HCT116 (cell line): ENCODE results near the gene HYKK. TPM values are rescaled to one million over a fixed set of nuclear protein-coding genes. Genes with fewer than 3 reads are reported as not detected.

Experiments
- ATAC-seq: fragments of 200-7000 bp; cut with Tn5 transposase; 2 replicates; pipeline ENCODE4 v1.9.1; 2020; ENCODE audit warnings: mild to moderate bottlenecking, moderate library complexity
- BruUV-seq: library from RNA; stranded (reverse); fragments of 400-500 nt; replicated peaks from 2 replicates; lab custom pipeline; 2021; lab: Mats Ljungman, UMichigan
- CTCF ChIA-PET: fragments of 300-600 bp; sonication (Branson Sonifier 250); formaldehyde crosslinking; loops from one replicate; lab custom pipeline; 2021; ENCODE audit warnings: antibody characterized with exemption; lab: Charles Lee
- POLR2A ChIA-PET: fragments of 300-600, 350-600 bp; sonication (Branson Sonifier 250); formaldehyde crosslinking; loops from one replicate; lab custom pipeline; 2021; ENCODE audit warnings: antibody characterized with exemption; lab: Charles Lee
- RAD21 ChIA-PET, 2 experiments: fragments of 300-600 bp; sonication (Branson Sonifier 250); formaldehyde crosslinking; loops; one replicate each; lab custom pipeline; 2023; ENCODE audit warnings: low total read pairs in 2 of 2; ENCODE audit not compliant: uncharacterized antibody in 2 of 2, unreplicated experiment in 2 of 2, low non-redundant PET in 1 of 2; lab: Charles Lee
- DNase-seq: peaks from one replicate; pipeline ENCODE4 v3.0.0-alpha.2; 2010; ENCODE audit warnings: low read depth, low spot score
- H2AFZ ChIP-seq: fragments of 200-600 bp; shearing (Covaris generic), sonication (generic); 2 replicates; pipeline ENCODE4 v1.6.1; 2017; ENCODE audit warnings: low read depth, mixed run types, mixed read lengths, antibody characterized with exemption, low read length; ENCODE audit not compliant: poor library complexity, severe bottlenecking
- H3K27ac ChIP-seq: 2 replicates; pipeline ENCODE4 v1.5.1; 2012; ENCODE audit warnings: low read depth, low read length
- H3K27me3 ChIP-seq: fragments of 200-600 bp; sonication (generic); 2 replicates; pipeline ENCODE4 v1.6.1; 2016; ENCODE audit warnings: mixed run types, low read length, mixed read lengths; ENCODE audit not compliant: insufficient read depth
- H3K36me3 ChIP-seq, 2 experiments: fragments of 200-500 bp in 1 of 2; fragments of 200-600 bp in 1 of 2; sonication (Bioruptor generic) in 1 of 2; sonication (generic) in 1 of 2; 2 replicates each; pipeline versions ENCODE4 v1.5.1 to v1.6.1; 2014 to 2016; ENCODE audit warnings: low read length in 2 of 2, inconsistent platforms in 1 of 2, mixed read lengths in 1 of 2, mixed run types in 1 of 2; ENCODE audit not compliant: insufficient read depth in 2 of 2, control insufficient read depth in 1 of 2
- H3K4me1 ChIP-seq, 2 experiments: fragments of 200-600 bp in 1 of 2; sonication (generic) in 1 of 2; 2 replicates each; pipeline versions ENCODE4 v1.5.1 to v1.6.1; 2012 to 2017; ENCODE audit warnings: low read length in 2 of 2, inconsistent platforms in 1 of 2, mild to moderate bottlenecking in 1 of 2, mixed read lengths in 1 of 2, mixed run types in 1 of 2, moderate library complexity in 1 of 2; ENCODE audit not compliant: insufficient read depth in 2 of 2, control insufficient read depth in 1 of 2
- H3K4me2 ChIP-seq: fragments of 200-600 bp; sonication (generic); 2 replicates; pipeline ENCODE4 v1.6.1; 2017; ENCODE audit warnings: mixed run types, low read length, mixed read lengths
- H3K4me3 ChIP-seq, 2 experiments: fragments of 200-600 bp in 1 of 2; sonication (generic) in 1 of 2; replicated peaks in 1 of 2; 2 replicates each; pipeline ENCODE4 v1.5.1; 2011 to 2016; ENCODE audit warnings: low read length in 2 of 2, control low read depth in 1 of 2, low read depth in 1 of 2, mild to moderate bottlenecking in 1 of 2, mixed read lengths in 1 of 2, mixed run types in 1 of 2
- H3K79me2 ChIP-seq: fragments of 200-600 bp; sonication (generic); 2 replicates; pipeline ENCODE4 v1.6.1; 2017; ENCODE audit warnings: mild to moderate bottlenecking, mixed run types, low read length, moderate library complexity, mixed read lengths; ENCODE audit not compliant: insufficient read depth
- H3K9ac ChIP-seq: fragments of 200-600 bp; sonication (generic); 2 replicates; pipeline ENCODE4 v1.6.1; 2016; ENCODE audit warnings: low read length, mixed read lengths
- H3K9me2 ChIP-seq: fragments of 200-600 bp; sonication (generic), shearing (Covaris generic); 2 replicates; pipeline ENCODE4 v1.6.1; 2017; ENCODE audit warnings: mixed run types, mild to moderate bottlenecking, moderate library complexity; ENCODE audit not compliant: insufficient read depth
- H3K9me3 ChIP-seq, 2 experiments: fragments of 200-500 bp in 1 of 2; fragments of 200-600 bp in 1 of 2; sonication (Bioruptor generic) in 1 of 2; sonication (generic) in 1 of 2; 2 replicates each; pipeline ENCODE4 v1.6.1; 2014 to 2017; ENCODE audit warnings: low read length in 2 of 2, mixed read lengths in 2 of 2, inconsistent platforms in 1 of 2, low read depth in 1 of 2, mild to moderate bottlenecking in 1 of 2, mixed run types in 1 of 2, moderate library complexity in 1 of 2; ENCODE audit not compliant: control insufficient read depth in 1 of 2, insufficient read depth in 1 of 2
- H4K20me1 ChIP-seq: fragments of 200-600 bp; sonication (generic), shearing (Covaris generic); 2 replicates; pipeline ENCODE4 v1.6.1; 2017; ENCODE audit warnings: mixed run types, mild to moderate bottlenecking, moderate library complexity; ENCODE audit not compliant: insufficient read depth
- CBX3 ChIP-seq: IDR thresholded peaks from 2 replicates; pipeline ENCODE4 v1.6.1; 2012; ENCODE audit warnings: low read depth
- CEBPB ChIP-seq: IDR thresholded peaks from 2 replicates; pipeline ENCODE4 v1.6.1; 2012; ENCODE audit warnings: low read depth
- EGR1 ChIP-seq: IDR thresholded peaks from 2 replicates; pipeline ENCODE4 v1.6.1; 2012; ENCODE audit warnings: low read depth
- ELF1 ChIP-seq: IDR thresholded peaks from 2 replicates; pipeline ENCODE4 v1.6.1; 2012; ENCODE audit warnings: low read depth, borderline replicate concordance
- EZH2 ChIP-seq: fragments of 200-600 bp; sonication (generic); IDR thresholded peaks from 2 replicates; pipeline ENCODE4 v1.6.1; 2017; ENCODE audit warnings: antibody characterized with exemption, mixed run types
- EZH2phosphoT487 ChIP-seq: fragments of 200-600 bp; IDR thresholded peaks from 2 replicates; pipeline ENCODE4 v1.6.1; 2018; ENCODE audit warnings: antibody characterized with exemption, borderline replicate concordance
- FOSL1 ChIP-seq: IDR thresholded peaks from 2 replicates; pipeline ENCODE4 v1.6.1; 2012; ENCODE audit warnings: low read depth
- JUND ChIP-seq: IDR thresholded peaks from 2 replicates; pipeline ENCODE4 v1.6.1; 2012
- POLR2A ChIP-seq: IDR thresholded peaks from 2 replicates; pipeline ENCODE4 v1.7.0; 2011; ENCODE audit warnings: borderline replicate concordance; ENCODE audit not compliant: insufficient read depth, insufficient read length; ENCODE audit errors: extremely low read depth
- POLR2AphosphoS5 ChIP-seq: IDR thresholded peaks from 2 replicates; pipeline ENCODE4 v1.6.1; 2011; ENCODE audit warnings: mild to moderate bottlenecking, low read depth, low read length, moderate library complexity
- RAD21 ChIP-seq: IDR thresholded peaks from 2 replicates; pipeline ENCODE4 v1.6.1; 2012; ENCODE audit warnings: low read depth, mild to moderate bottlenecking
- SIN3A ChIP-seq: IDR thresholded peaks from 2 replicates; pipeline ENCODE4 v1.6.1; 2012; ENCODE audit warnings: low read depth
- SP1 ChIP-seq: IDR thresholded peaks from 2 replicates; pipeline ENCODE4 v1.6.1; 2012; ENCODE audit warnings: low read depth
- SRF ChIP-seq: IDR thresholded peaks from 2 replicates; pipeline ENCODE4 v1.6.1; 2012; ENCODE audit warnings: low read depth
- ZFX ChIP-seq: fragments of 450-650 bp; IDR thresholded peaks from 2 replicates; pipeline ENCODE4 v1.6.1; 2017
- ZNF274 ChIP-seq: fragments of 200-500 bp; sonication (Bioruptor generic); IDR thresholded peaks from 2 replicates; pipeline ENCODE4 v1.6.1; 2014; ENCODE audit warnings: mild to moderate bottlenecking, low read depth, low read length, inconsistent platforms
- intact Hi-C: fragments of 100-400 bp; cut with micrococcal nuclease; formaldehyde crosslinking; loops from 2 replicates; pipeline ENCODE4 v1.10.0; 2022
- total RNA-seq: library from RNA; stranded (reverse); gene quantifications from one replicate; pipeline ENCODE4 v1.2.1, GENCODE V29; 2021; ENCODE audit not compliant: unreplicated experiment
- TF ChIP-seq, protein P1 (sequence below), 3 experiments: fragments of 200-600 bp in 1 of 3; sonication (generic) in 1 of 3; IDR thresholded peaks in 2 of 3; conservative IDR thresholded peaks in 1 of 3; 2 replicates each; pipeline ENCODE4 v1.5.1; 2012 to 2017; ENCODE audit warnings: low read depth in 2 of 3, low read length in 2 of 3, antibody characterized with exemption in 1 of 3, borderline replicate concordance in 1 of 3, control low read depth in 1 of 3, mild to moderate bottlenecking in 1 of 3, mixed read lengths in 1 of 3, mixed run types in 1 of 3, moderate library complexity in 1 of 3; ENCODE audit not compliant: insufficient read depth in 1 of 3
- TF ChIP-seq, protein P2 (sequence below): IDR thresholded peaks from 2 replicates; pipeline ENCODE4 v1.6.1; 2011; ENCODE audit warnings: mild to moderate bottlenecking, low read length, moderate library complexity; ENCODE audit not compliant: insufficient replicate concordance; ENCODE audit errors: extremely low read depth
- TF ChIP-seq, protein P3 (sequence below): IDR thresholded peaks from 2 replicates; pipeline ENCODE4 v1.6.1; 2012
- TF ChIP-seq, protein P4 (sequence below): IDR thresholded peaks from 2 replicates; pipeline ENCODE4 v1.6.1; 2012; ENCODE audit warnings: low read depth
- TF ChIP-seq, protein P5 (sequence below): IDR thresholded peaks from 2 replicates; pipeline ENCODE4 v1.6.1; 2012

The HYKK gene
- total RNA-seq, 1 experiment from 2014 or later, result 6.2 TPM

DNA sequence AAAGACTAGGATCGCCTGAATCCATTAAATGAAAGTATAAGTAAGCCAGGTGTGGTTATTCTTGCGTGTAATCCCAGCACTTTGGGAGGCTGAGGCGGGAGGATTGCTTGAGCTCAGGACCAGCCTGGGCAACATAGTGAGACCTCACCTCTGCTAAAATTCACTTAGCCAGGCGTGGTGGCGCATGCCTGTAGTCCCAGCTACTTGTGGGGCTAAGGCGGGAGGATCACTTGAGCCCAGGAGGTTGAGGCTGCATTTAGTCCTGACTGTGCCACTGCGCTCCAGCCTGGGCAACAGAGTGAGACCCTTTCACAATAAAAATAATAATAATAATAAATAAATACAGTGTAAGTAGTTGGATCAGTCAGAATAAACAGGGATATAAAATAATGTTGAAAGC lies 25.5 kb upstream of the HYKK start (continued):
- TF ChIP-seq JUND (no peak), CBX3 (no peak), SIN3A (no peak)
- TF ChIP-seq, all 23 proteins: peak for 0

DNA sequence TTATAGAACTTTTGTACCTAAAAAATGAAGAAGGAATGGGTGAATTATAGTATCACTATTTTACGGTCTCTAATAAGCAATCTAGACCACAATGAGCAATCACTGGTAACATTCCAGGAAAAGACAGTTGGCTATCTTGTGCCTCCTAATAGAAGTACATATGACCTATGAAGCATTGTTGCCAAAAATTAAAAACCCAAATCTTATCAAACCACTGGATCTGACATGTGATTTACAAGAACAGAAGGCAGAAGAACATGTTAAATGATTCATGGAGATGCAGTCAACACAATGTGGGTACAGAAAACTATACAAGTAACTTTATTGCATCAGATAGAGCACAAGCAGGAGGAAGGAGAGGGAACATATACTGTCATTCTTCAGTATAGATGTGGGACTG lies 14.5 kb upstream of the HYKK start:
- Histone ChIP-seq H3K4me3 (no peak overlapping the region), H3K9ac (no peak overlapping the region), H3K4me2 (no peak overlapping the region), H3K79me2 (no peaks in the 10 kb centered on the region), H3K4me1 (no peaks in the 10 kb centered on the region), H4K20me1 (no peaks in the 10 kb centered on the region), H3K27ac (no peak overlapping the region), H3K9me2 (no peaks in the 10 kb centered on the region), H3K27me3 (no peaks in the 10 kb centered on the region), H3K9me3 (no peaks in the 10 kb centered on the region), H3K36me3 (peaks cover 27 to 77% of the 10 kb centered on the region in 2 experiments), H2AFZ (no peak overlapping the region)
- no TSS peak for BruUV-seq
- DNase-seq (no peak), ATAC-seq (no peak)
- intact Hi-C loops, result no loop called here
- ChIA-PET POLR2A (no interaction called here), CTCF (no interaction called here), RAD21 (no interaction called here)
- TF ChIP-seq EZH2 (no peak), SP1 (no peak), CBX3 (no peak), FOSL1 (no peak), SRF (no peak), EGR1 (no peak), RAD21 (no peak), POLR2A (no peak), ZFX (no peak), CEBPB (no peak), ELF1 (no peak), EZH2phosphoT487 (no peak), POLR2AphosphoS5 (no peak), ZNF274 (no peak)
- TF ChIP-seq, protein P1, sequence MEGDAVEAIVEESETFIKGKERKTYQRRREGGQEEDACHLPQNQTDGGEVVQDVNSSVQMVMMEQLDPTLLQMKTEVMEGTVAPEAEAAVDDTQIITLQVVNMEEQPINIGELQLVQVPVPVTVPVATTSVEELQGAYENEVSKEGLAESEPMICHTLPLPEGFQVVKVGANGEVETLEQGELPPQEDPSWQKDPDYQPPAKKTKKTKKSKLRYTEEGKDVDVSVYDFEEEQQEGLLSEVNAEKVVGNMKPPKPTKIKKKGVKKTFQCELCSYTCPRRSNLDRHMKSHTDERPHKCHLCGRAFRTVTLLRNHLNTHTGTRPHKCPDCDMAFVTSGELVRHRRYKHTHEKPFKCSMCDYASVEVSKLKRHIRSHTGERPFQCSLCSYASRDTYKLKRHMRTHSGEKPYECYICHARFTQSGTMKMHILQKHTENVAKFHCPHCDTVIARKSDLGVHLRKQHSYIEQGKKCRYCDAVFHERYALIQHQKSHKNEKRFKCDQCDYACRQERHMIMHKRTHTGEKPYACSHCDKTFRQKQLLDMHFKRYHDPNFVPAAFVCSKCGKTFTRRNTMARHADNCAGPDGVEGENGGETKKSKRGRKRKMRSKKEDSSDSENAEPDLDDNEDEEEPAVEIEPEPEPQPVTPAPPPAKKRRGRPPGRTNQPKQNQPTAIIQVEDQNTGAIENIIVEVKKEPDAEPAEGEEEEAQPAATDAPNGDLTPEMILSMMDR (IDR thresholded peaks at IDR 0.05 in 2 of 3, conservative IDR thresholded peaks at IDR 0.05 in 1 of 3; ENCODE audit: borderline replicate concordance in 1 of 3, insufficient read depth in 1 of 3, low read depth in 2 of 3, low read length in 2 of 3), result no peak
- TF ChIP-seq, protein P2, sequence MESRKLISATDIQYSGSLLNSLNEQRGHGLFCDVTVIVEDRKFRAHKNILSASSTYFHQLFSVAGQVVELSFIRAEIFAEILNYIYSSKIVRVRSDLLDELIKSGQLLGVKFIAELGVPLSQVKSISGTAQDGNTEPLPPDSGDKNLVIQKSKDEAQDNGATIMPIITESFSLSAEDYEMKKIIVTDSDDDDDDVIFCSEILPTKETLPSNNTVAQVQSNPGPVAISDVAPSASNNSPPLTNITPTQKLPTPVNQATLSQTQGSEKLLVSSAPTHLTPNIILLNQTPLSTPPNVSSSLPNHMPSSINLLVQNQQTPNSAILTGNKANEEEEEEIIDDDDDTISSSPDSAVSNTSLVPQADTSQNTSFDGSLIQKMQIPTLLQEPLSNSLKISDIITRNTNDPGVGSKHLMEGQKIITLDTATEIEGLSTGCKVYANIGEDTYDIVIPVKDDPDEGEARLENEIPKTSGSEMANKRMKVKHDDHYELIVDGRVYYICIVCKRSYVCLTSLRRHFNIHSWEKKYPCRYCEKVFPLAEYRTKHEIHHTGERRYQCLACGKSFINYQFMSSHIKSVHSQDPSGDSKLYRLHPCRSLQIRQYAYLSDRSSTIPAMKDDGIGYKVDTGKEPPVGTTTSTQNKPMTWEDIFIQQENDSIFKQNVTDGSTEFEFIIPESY, result no peak
- TF ChIP-seq, protein P3, sequence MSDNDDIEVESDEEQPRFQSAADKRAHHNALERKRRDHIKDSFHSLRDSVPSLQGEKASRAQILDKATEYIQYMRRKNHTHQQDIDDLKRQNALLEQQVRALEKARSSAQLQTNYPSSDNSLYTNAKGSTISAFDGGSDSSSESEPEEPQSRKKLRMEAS, result no peak
- TF ChIP-seq, protein P4, sequence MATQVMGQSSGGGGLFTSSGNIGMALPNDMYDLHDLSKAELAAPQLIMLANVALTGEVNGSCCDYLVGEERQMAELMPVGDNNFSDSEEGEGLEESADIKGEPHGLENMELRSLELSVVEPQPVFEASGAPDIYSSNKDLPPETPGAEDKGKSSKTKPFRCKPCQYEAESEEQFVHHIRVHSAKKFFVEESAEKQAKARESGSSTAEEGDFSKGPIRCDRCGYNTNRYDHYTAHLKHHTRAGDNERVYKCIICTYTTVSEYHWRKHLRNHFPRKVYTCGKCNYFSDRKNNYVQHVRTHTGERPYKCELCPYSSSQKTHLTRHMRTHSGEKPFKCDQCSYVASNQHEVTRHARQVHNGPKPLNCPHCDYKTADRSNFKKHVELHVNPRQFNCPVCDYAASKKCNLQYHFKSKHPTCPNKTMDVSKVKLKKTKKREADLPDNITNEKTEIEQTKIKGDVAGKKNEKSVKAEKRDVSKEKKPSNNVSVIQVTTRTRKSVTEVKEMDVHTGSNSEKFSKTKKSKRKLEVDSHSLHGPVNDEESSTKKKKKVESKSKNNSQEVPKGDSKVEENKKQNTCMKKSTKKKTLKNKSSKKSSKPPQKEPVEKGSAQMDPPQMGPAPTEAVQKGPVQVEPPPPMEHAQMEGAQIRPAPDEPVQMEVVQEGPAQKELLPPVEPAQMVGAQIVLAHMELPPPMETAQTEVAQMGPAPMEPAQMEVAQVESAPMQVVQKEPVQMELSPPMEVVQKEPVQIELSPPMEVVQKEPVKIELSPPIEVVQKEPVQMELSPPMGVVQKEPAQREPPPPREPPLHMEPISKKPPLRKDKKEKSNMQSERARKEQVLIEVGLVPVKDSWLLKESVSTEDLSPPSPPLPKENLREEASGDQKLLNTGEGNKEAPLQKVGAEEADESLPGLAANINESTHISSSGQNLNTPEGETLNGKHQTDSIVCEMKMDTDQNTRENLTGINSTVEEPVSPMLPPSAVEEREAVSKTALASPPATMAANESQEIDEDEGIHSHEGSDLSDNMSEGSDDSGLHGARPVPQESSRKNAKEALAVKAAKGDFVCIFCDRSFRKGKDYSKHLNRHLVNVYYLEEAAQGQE, result no peak
- TF ChIP-seq, protein P5, sequence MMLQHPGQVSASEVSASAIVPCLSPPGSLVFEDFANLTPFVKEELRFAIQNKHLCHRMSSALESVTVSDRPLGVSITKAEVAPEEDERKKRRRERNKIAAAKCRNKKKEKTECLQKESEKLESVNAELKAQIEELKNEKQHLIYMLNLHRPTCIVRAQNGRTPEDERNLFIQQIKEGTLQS, result no peak
